Erythroblast (primary cell): ENCODE data around the gene EXOSC7.
"Not testable (repeated sequence)": the region's sequence is repeated elsewhere in the genome, so short reads cannot be mapped to it uniquely, and the experiment has no call there.

Experiments used
- DNase-seq, 2 experiments: peaks; one replicate each; lab custom pipeline; 2025; lab: John Stamatoyannopoulos, UW
- GATA1 ChIP-seq: IDR thresholded peaks from 2 replicates; pipeline ENCODE4 v1.6.1; 2011; ENCODE audit warnings: low read depth, mild to moderate bottlenecking, control low read depth, low read length, moderate library complexity
- POLR2A ChIP-seq: IDR thresholded peaks from 2 replicates; pipeline ENCODE4 v1.6.1; 2011; ENCODE audit warnings: mild to moderate bottlenecking, low read length

EXOSC7 gene

DNA sequence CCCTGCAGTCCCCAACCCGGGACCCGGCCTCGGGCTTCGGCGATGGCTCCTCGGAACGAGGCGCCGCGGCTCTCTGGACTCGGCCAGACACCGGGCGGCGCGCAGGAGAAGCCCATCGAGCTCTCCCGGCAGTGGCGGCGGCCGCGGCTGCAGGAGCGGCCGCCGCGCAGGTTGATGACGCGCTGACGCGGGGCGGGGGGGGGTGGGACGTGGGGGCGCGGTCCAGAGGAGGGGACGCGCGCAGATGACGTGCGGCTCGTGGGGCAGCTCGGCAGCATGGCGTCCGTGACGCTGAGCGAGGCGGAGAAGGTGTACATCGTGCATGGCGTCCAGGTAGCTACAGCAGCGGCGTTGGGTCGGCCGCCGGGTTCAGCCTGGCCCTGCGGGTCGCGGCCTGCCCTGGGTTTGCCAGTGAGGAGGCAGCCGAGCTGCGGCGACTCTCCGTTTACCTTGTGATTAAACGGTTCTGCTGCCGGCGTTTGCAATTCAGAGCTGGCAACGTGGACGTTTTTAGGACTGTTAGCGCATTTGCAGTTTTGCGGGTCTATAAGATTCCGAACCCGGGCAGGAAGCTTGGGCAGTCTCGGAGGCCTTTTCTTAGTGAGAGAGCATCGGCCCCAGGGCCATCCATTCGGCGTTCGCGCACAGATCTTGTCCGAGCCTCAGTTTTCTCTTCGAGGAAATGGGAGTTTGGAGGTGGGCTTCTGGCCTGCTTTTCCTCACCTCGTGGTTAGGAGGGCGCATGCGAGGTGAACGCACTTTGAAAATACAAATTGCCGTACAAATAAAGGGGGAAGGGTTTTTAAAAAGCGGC lies at the start of gene EXOSC7, which contains the start of gene ZDHHC3:
TSS of gene EXOSC7 (plus strand) at position 243 of the 814 bp plus-strand sequence. CDS start at position 277, 34 bp downstream.
TSS of gene ZDHHC3 (minus strand) at position 173 of the 814 bp plus-strand sequence. CDS start 16,738 bp downstream, outside the sequence.
- peak; percentile 94 to 97 for DNase-seq
- TF ChIP-seq GATA1 (no peak), POLR2A (peak; percentile 69)

DNA sequence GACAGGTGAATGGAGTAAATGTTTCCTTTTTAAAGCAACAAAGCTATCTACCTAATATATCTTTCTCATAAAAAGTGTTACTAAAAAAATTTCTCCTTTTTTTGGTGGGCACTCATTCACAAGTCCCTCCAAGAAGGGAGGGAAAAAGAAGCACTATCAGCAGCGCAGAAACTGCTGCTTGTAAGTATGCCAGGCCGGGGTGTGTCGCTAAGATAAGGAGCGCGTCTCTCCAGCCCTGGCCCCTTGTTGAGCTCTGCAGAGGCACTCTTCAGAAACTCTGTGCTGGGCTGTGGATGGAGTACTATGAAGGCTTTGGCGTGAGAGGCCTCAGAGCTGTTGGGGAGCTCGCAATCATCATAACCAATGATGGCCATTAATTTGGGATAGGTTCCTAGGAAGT lies 49.1 kb upstream of the EXOSC7 start:
- DNase-seq = peak; percentile 92 to 96
- TF ChIP-seq POLR2A = no peak
- TF ChIP-seq GATA1 = peak; percentile 84

DNA sequence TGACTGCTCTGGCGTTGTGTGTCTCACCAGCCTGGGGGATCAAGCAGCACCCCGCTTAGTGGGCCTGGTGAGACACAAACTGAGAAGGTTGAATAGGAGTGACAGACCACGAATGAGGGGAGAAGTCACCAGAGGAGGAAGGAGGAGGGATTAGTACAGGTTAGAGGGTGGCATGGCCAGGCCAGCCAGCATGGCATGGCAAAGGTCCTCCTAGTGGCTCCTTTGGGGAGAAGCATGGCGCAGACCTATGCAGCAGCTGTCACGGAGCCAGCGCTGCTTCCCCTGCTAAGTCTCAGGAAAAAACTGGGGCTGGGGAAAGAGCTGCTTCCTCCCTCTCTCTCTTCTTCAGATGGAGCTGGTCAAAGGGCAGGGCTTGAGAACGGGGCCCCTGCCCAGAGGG lies 48.7 kb upstream of the EXOSC7 start:
- TF ChIP-seq POLR2A (no peak), GATA1 (no peak)
- no peak for DNase-seq

DNA sequence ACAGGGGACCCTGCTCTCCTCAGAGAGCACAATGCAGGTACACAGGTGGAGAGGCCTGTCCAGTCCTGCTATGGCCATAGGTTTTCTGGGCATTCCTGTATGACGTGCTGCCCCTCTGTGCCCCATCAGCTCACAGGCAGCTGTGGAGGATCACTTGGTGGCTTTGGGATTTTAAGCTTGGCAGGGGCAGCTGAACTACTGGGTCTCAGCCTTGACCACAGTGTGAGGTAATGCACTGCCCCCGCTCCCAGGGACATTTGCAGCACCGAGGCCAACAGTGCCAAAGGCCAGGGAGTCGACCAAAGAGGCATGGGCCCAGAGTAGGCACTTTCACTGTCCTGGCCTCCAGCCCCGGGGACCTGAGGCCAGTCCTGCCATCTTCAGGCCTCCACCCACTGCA lies 46.3 kb upstream of the EXOSC7 start:
- no peak for TF ChIP-seq POLR2A
- TF ChIP-seq GATA1 = no peak
- no peak for DNase-seq

DNA sequence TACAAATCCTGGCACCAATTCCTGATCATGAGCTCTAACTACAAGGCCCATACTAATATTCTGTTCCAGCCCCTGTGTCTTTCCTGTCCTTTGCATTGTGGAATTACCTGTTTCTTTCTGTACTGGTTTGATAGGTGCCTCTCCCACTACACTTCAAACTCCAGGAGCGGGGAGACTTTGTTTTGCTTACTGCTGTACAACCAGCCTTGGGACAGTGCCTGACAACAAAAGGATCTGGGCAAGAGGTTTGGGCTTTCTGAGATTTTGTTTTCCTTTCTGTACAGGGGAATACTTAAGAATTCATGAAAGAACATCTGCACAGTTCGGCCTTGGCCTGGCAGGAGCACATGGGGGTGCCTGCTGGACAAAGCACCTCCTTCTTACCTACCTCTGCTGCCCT lies 45.1 kb upstream of the EXOSC7 start:
- no peak for DNase-seq
- no peak for TF ChIP-seq GATA1

DNA sequence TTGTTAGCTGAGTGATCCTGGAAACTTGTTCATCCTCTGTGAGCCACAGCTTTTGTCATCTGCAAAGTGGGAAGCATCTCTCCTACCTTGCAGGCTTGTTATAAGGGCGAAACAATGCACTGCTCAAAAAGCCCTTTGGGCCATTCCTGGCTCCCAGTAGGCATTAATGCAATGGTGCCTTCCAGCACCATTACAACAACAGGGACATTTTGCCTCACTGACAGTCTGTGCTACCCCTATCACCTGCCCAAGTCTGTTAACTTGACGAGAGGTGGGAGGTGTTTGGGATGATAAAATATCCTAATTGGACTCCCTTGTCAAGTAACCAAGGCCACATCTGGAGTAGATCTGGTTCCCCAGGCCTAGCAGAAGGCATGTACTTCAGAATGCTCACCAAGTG lies 44.3 kb upstream of the EXOSC7 start:
- TF ChIP-seq POLR2A = no peak
- no peak for TF ChIP-seq GATA1

DNA sequence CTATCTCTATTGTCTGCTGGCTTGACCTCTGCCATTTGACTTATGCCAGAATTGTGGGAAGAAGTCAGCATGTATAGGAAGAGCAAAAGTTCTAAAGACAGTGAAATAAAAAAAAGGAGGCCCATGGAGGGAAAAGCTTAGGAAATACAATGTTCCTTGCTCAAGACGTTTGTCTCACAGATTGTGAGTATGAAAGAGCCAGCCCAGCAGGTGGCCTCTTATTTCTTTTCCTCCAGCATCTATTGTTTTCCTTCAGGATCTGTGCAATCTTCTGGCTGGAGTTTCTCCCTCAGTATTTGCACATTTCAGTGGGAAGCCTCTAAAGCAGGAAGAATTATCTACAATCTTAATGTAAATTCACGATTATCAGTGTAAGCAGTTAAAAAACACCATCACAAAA lies 43.8 kb upstream of the EXOSC7 start:
- no peak for TF ChIP-seq POLR2A
- TF ChIP-seq GATA1 = no peak

More for the DNA sequence above, 44.3 kb upstream of the EXOSC7 start:
- DNase-seq = no peak

DNA sequence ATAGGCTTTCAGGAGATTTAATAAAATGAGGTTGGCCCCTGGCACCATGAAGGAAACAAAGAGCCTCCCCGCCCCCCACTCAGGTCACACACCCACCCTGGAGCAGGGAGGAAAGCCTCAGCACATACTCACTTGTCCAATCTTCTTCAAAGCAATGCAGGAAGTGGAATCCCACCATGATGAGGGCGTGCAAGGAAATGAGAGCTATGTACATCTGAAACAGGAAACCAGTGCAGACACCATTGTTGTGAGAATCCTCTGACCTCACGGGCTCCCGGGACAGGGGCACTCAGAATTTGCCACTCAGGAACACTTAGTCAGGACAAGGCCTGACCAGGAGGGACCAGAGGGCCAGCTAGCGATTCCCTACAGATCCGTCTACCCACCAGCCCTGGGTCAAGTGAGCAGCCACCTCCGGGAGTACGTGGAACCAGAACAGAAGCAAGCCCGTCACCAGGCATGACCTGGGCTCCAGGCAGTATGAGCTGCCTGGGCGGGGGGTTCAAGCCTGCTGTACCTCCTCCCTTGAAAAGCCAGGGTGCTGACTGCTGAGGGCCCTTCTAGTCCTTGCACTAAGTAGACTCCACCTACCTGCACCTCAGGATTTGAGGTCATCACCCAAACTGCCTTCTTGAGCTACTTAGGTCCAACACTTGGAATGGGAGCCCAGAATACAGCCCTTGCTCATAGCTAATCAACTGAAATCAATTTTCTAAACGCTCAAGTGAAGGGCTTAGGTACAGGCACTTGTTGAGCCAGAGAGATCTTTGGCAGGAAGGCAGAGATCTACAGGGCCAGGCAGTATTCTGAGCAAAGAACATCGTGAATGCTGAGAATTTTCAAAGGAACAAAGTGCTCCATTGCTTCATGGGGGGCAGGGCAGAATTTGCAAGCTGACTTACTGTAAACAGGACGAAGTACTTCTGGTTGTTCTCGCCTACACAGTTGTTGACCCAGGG lies 42.8 kb upstream of the EXOSC7 start:
- TF ChIP-seq GATA1 = no peak
- no peak for DNase-seq

More for the DNA sequence above, 43.8 kb upstream of the EXOSC7 start:
- no peak for DNase-seq

DNA sequence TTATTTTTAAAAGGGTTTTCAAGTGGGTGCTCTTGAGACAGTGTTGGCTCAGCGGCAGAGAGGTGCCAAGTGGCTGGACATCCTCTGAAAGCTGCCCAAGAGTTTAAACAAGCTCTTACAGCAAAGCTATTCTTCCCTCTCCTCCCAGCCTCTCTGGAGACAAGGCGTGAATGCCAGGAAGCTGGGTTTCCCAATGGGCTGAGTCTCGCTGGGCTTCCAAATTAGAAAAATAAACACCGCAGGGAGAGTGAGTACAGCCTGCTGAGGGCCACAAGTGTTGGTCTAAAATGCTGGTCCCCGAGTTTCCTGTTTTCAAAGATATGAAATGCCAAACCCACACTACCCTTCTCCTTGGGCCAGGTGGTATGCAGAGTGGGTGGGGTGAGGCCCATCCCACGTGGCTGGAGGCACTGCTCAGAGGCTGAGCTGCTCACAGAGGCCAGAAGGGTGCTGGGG lies 36.4 kb upstream of the EXOSC7 start:
- DNase-seq = no peak
- TF ChIP-seq POLR2A (no peak), GATA1 (no peak)

DNA sequence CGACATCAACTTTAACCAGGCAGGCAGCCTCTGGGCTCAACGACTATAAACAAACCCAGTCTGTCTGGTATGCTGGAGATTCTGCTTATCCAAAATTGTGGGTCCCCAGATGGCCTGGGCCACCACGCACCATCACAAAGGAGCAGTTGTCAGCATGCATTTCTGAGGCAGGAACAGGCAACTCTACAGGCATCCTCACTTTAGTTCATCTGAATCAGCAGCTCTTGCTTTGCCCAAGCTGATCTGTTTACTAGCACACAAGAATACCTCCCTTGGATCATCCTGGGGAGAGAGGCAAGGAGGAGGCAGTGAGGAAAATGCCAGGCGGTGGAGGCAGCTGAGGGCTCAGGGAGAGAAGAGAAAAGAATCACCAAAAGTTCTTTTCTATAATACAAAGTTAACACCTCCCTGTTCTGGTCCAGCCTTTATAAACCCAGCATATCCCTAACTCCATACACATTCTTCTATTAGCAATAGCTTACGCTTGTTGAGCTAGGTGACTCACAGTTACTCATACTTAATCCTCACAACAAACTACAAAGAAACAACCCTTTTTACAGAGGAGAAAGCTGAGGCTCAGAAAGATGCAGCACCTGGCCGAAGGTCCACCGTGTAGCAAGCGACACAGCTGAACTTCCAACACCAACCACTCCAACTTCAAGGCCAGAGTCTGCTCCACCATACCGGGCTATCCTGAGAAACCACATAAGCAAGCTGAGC lies 33.7 kb upstream of the EXOSC7 start:
- TF ChIP-seq GATA1 = no peak
- TF ChIP-seq POLR2A = no peak
- DNase-seq = no peak

DNA sequence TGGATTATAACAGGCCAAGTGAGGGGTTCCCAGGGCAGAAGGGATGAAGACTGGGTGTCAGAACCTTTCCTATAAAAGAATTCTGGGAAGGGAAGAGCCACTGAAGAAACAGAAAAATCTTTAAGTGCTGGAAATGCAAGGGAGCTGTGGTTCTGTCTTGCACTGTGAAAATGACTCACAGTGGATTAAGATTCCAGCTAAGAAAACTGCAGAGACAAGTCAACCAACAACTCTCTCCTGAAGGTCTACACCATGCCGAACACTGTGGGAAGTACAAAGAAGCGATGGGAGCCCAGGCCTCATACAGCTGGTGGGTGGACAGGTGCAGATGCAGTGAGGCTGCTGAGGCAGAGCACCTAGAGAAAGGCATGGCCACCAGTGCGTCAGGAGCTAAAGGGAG lies 27.8 kb upstream of the EXOSC7 start:
- no peak for TF ChIP-seq POLR2A
- TF ChIP-seq GATA1 = no peak
- DNase-seq = no peak

DNA sequence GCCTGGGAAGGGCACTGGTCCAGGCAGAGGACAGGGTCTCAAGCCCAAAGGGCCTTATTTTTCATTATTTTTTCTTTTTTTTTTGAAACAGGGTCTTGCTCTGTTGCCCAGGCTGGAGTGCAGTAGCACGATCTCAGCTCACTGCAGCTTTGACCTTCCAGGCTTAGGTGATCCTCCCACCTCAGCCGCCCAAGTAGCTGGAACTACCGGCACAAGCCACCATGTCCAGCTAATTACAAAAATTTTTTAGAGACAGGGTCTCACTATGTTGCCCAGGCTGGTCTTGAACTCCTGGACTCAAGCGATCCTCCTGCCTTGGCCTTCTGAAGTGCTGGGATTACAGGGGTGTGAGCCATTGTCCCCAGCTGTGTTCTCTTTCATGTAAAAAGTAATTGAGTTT lies 26.3 kb upstream of the EXOSC7 start:
- DNase-seq = not testable (repeated sequence)

DNA sequence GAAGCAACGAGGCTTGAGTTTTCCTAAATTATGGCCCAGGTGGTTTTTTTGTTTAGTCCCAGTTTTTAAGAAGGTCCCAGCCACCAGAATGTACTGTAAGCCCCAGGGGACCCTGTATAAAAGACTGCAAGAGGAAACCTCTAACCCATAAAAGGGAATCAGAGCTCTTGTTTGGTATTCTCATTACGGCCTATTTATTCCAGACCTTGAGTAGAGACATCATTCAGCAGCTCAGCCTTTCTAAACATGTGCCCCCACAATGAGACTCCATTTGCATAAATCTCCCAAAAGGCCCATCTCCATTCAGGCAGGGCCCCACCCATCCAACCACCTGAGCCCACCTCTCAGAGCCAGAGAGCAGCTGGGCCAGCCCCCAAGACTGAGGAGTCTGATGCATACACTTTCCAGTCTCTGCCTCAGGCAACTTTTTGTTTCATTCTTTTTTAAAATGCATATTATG lies 25.7 kb upstream of the EXOSC7 start:
- TF ChIP-seq POLR2A (no peak), GATA1 (no peak)
- DNase-seq = no peak

DNA sequence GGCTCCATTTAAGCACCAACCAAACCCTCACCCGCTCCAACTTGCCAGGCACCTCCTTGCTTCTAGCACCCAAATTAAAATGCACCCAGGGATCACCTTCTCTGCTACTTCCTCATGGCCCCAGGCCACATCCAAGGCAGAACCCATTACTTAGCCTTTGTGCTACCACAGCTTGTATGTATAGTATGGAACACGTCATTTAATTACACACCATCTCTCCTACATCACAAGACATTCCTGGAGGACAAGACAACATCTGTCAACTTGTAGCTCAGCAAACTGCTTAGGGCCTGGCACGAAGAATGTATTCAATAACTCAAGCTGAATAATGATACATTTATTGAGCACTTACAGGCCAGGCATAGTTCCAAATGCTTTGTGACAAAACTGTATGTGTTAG lies 23.4 kb upstream of the EXOSC7 start:
- TF ChIP-seq GATA1 (no peak), POLR2A (no peak)
- no peak for DNase-seq
